SK-N-SH (cell line): Measurements from ENCODE around the gene WNT16. TPM values are rescaled to one million over a fixed set of nuclear protein-coding genes. Genes with fewer than 3 reads are reported as not detected.

Experiments
- CTCF ChIA-PET: fragments of 300-600, 350-600 bp; formaldehyde crosslinking; extraction: SDS; loops from one replicate; lab custom pipeline; 2021; lab: Yijun Ruan, JAX
- POLR2A ChIA-PET: fragments of 350-600 bp; sonication (Branson Sonifier 250); formaldehyde crosslinking; extraction: SDS; loops from one replicate; lab custom pipeline; 2020; ENCODE audit warnings: antibody characterized with exemption, inconsistent platforms; lab: Yijun Ruan, JAX
- DNase-seq: peaks from one replicate; pipeline ENCODE4 v3.0.0; 2012
- H2AFZ ChIP-seq: fragments of 200-600 bp; sonication (generic); 2 replicates; pipeline ENCODE4 v1.8.1; 2016; ENCODE audit warnings: antibody characterized with exemption, mild to moderate bottlenecking, low read depth
- H3F3A ChIP-seq: fragments of 200-600 bp; sonication (generic); replicated peaks from 2 replicates; pipeline ENCODE3; 2016; ENCODE audit warnings: antibody characterized with exemption, mild to moderate bottlenecking; ENCODE audit not compliant: insufficient read depth
- H3K27ac ChIP-seq, 2 experiments: fragments of 200-500 bp in 1 of 2; fragments of 200-600 bp in 1 of 2; sonication (Bioruptor generic) in 1 of 2; sonication (generic), shearing (Covaris generic) in 1 of 2; 2 replicates each; pipeline versions ENCODE4 v1.5.1 to v1.6.1; 2014 to 2016; ENCODE audit warnings: low read depth in 2 of 2, inconsistent platforms in 1 of 2, low read length in 1 of 2, mild to moderate bottlenecking in 1 of 2, mixed read lengths in 1 of 2
- H3K27me3 ChIP-seq: fragments of 200-600 bp; sonication (generic), shearing (Covaris generic); 2 replicates; pipeline ENCODE4 v1.6.1; 2016; ENCODE audit warnings: mixed run types; ENCODE audit not compliant: insufficient read depth
- H3K36me3 ChIP-seq, 2 experiments: fragments of 200-500 bp in 1 of 2; fragments of 200-600 bp in 1 of 2; sonication (Bioruptor generic) in 1 of 2; sonication (generic) in 1 of 2; replicated peaks in 1 of 2; 2 replicates each; pipeline versions ENCODE3 to v1.5.1; 2014 to 2016; ENCODE audit warnings: low read length in 1 of 2, mild to moderate bottlenecking in 1 of 2; ENCODE audit not compliant: insufficient read depth in 2 of 2, control insufficient read depth in 1 of 2
- H3K4me1 ChIP-seq, 2 experiments: fragments of 200-500 bp in 1 of 2; fragments of 200-600 bp in 1 of 2; sonication (Bioruptor generic) in 1 of 2; sonication (generic), shearing (Covaris generic) in 1 of 2; 2 replicates each; pipeline versions ENCODE4 v1.5.1 to v1.6.1; 2014 to 2016; ENCODE audit warnings: low read depth in 1 of 2, low read length in 1 of 2, mixed run types in 1 of 2; ENCODE audit not compliant: insufficient read depth in 2 of 2, control insufficient read depth in 1 of 2
- H3K4me2 ChIP-seq: fragments of 200-600 bp; sonication (generic), shearing (Covaris generic); 2 replicates; pipeline ENCODE4 v1.6.1; 2017; ENCODE audit warnings: mixed run types
- H3K4me3 ChIP-seq, 2 experiments: fragments of 200-500 bp in 1 of 2; fragments of 200-600 bp in 1 of 2; sonication (Bioruptor generic) in 1 of 2; sonication (generic), shearing (Covaris generic) in 1 of 2; 2 replicates each; pipeline versions ENCODE4 v1.5.1 to v1.8.1; 2014 to 2016; ENCODE audit warnings: low read depth in 2 of 2, inconsistent platforms in 1 of 2, low read length in 1 of 2, mild to moderate bottlenecking in 1 of 2, mixed read lengths in 1 of 2, moderate library complexity in 1 of 2
- H3K79me2 ChIP-seq: fragments of 200-600 bp; sonication (generic); 2 replicates; pipeline ENCODE4 v1.8.1; 2017; ENCODE audit warnings: mild to moderate bottlenecking; ENCODE audit not compliant: insufficient read depth
- H3K9ac ChIP-seq: fragments of 200-600 bp; sonication (generic); 2 replicates; pipeline ENCODE4 v1.6.1; 2017; ENCODE audit warnings: mixed run types
- H3K9me2 ChIP-seq: fragments of 200-600 bp; sonication (generic); 2 replicates; pipeline ENCODE4 v1.6.1; 2017; ENCODE audit warnings: mixed run types
- H3K9me3 ChIP-seq: fragments of 200-600 bp; sonication (generic); 2 replicates; pipeline ENCODE4 v1.6.1; 2017; ENCODE audit warnings: mixed run types, mild to moderate bottlenecking, moderate library complexity
- H4K20me1 ChIP-seq: fragments of 200-600 bp; sonication (generic); 2 replicates; pipeline ENCODE4 v1.6.1; 2017; ENCODE audit warnings: mild to moderate bottlenecking, mixed run types; ENCODE audit not compliant: insufficient read depth
- CHD2 ChIP-seq: fragments of 150-350 bp; IDR thresholded peaks from 2 replicates; pipeline ENCODE4 v1.6.1; 2018; ENCODE audit warnings: low read length; ENCODE audit not compliant: partially characterized antibody
- EP300 ChIP-seq, 2 experiments: IDR thresholded peaks; 2 replicates each; pipeline versions ENCODE4 v1.4.0 to v1.6.1; 2012; ENCODE audit warnings: borderline replicate concordance in 1 of 2, low read depth in 1 of 2, low read length in 1 of 2
- FOSL2 ChIP-seq: IDR thresholded peaks from 2 replicates; pipeline ENCODE4 v1.4.0; 2012; ENCODE audit warnings: low read depth, mild to moderate bottlenecking, moderate library complexity, borderline replicate concordance
- GATA2 ChIP-seq: sonication (generic); formaldehyde crosslinking; IDR thresholded peaks from 2 replicates; pipeline ENCODE4 v1.5.0; 2020; ENCODE audit warnings: mild to moderate bottlenecking, missing genetic modification reagents
- JUND ChIP-seq: IDR thresholded peaks from 2 replicates; pipeline ENCODE4 v1.4.0; 2012
- NRF1 ChIP-seq: IDR thresholded peaks from 2 replicates; pipeline ENCODE4 v1.6.1; 2012; ENCODE audit warnings: low read depth, mild to moderate bottlenecking, low read length
- POLR2AphosphoS5 ChIP-seq: IDR thresholded peaks from 2 replicates; pipeline ENCODE4 v1.6.1; 2012; ENCODE audit warnings: low read depth, low read length
- RCOR1 ChIP-seq: fragments of 150-350 bp; IDR thresholded peaks from 2 replicates; pipeline ENCODE4 v1.6.1; 2017; ENCODE audit warnings: antibody characterized with exemption, low read length
- RFX5 ChIP-seq: IDR thresholded peaks from 2 replicates; pipeline ENCODE4 v1.6.1; 2012; ENCODE audit warnings: mild to moderate bottlenecking, improper control_type of control experiment, low read length
- SIN3A ChIP-seq: IDR thresholded peaks from 2 replicates; pipeline ENCODE4 v1.6.1; 2012; ENCODE audit warnings: low read depth, mild to moderate bottlenecking, low read length, moderate library complexity, borderline replicate concordance
- SMC3 ChIP-seq: IDR thresholded peaks from 2 replicates; pipeline ENCODE4 v1.6.1; 2012; ENCODE audit warnings: low read depth, low read length, improper control_type of control experiment
- TAF1 ChIP-seq: IDR thresholded peaks from 2 replicates; pipeline ENCODE4 v1.6.1; 2012; ENCODE audit warnings: low read depth, mild to moderate bottlenecking, low read length, moderate library complexity, borderline replicate concordance
- TCF12 ChIP-seq: IDR thresholded peaks from 2 replicates; pipeline ENCODE4 v1.4.0; 2012
- YY1 ChIP-seq: IDR thresholded peaks from 2 replicates; pipeline ENCODE4 v1.4.0; 2012; ENCODE audit warnings: low read depth, mild to moderate bottlenecking
- WGBS: methylation state at CpG from one replicate; pipeline ENCODE4 v1.1.6; 2017; ENCODE audit warnings: low lambda C conversion rate; 5-methylcytosine and 5-hydroxymethylcytosine counted together
- polyA plus RNA-seq, 3 experiments: library from polyadenylated mRNA; depleted of rRNA; stranded (reverse); fragments of >200 nt; gene quantifications; 2 replicates each; pipeline ENCODE4 v1.2.3, GENCODE V29; 2012
- TF ChIP-seq, protein P1 (sequence below): fragments of 200-600 bp; sonication (generic); IDR thresholded peaks from 2 replicates; pipeline ENCODE4 v1.6.1; 2017; ENCODE audit warnings: antibody characterized with exemption, mild to moderate bottlenecking, moderate library complexity
- TF ChIP-seq, protein P2 (sequence below): IDR thresholded peaks from 2 replicates; pipeline ENCODE4 v1.4.0; 2012; ENCODE audit warnings: low read depth, borderline replicate concordance
- TF ChIP-seq, protein P3 (sequence below): IDR thresholded peaks from 2 replicates; pipeline ENCODE4 v1.6.1; 2012; ENCODE audit warnings: mild to moderate bottlenecking, low read depth, low read length, moderate library complexity
- TF ChIP-seq, protein P4 (sequence below): IDR thresholded peaks from 2 replicates; pipeline ENCODE4 v1.4.0; 2012; ENCODE audit warnings: low read depth

WNT16 gene
- polyA plus RNA-seq, 1 of the 3 experiments (the other 2 are of a cell fraction), result 0.05 TPM

DNA sequence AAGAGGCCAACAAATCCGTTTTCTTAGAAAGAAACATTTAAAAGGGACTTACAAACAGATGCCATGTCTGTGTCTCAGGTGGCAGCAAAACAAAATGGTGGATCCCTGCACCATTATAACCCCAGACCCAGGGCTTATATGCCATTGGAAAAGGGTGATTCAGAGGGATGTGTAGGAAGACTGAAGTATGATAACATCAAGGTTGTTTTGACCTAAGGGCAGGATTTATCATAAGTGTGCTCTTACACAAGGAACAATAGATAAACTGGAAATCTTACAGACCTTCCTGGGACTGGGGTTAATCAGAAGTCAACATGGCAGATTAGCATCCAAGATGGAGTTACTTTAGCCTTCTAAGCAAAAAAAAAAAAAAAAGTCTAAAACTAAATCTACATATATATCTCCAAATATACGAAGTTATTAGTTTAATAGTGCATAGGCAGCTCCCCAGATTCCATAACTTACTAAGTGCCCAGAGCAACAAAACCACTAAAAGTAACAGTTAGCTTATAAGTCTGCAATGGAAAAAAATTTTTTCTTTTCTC is 34.3 kb upstream of the WNT16 start (continued):
- TF ChIP-seq, protein P1, sequence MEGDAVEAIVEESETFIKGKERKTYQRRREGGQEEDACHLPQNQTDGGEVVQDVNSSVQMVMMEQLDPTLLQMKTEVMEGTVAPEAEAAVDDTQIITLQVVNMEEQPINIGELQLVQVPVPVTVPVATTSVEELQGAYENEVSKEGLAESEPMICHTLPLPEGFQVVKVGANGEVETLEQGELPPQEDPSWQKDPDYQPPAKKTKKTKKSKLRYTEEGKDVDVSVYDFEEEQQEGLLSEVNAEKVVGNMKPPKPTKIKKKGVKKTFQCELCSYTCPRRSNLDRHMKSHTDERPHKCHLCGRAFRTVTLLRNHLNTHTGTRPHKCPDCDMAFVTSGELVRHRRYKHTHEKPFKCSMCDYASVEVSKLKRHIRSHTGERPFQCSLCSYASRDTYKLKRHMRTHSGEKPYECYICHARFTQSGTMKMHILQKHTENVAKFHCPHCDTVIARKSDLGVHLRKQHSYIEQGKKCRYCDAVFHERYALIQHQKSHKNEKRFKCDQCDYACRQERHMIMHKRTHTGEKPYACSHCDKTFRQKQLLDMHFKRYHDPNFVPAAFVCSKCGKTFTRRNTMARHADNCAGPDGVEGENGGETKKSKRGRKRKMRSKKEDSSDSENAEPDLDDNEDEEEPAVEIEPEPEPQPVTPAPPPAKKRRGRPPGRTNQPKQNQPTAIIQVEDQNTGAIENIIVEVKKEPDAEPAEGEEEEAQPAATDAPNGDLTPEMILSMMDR, result no peak
- no peak for TF ChIP-seq GATA2
- TF ChIP-seq, protein P2, sequence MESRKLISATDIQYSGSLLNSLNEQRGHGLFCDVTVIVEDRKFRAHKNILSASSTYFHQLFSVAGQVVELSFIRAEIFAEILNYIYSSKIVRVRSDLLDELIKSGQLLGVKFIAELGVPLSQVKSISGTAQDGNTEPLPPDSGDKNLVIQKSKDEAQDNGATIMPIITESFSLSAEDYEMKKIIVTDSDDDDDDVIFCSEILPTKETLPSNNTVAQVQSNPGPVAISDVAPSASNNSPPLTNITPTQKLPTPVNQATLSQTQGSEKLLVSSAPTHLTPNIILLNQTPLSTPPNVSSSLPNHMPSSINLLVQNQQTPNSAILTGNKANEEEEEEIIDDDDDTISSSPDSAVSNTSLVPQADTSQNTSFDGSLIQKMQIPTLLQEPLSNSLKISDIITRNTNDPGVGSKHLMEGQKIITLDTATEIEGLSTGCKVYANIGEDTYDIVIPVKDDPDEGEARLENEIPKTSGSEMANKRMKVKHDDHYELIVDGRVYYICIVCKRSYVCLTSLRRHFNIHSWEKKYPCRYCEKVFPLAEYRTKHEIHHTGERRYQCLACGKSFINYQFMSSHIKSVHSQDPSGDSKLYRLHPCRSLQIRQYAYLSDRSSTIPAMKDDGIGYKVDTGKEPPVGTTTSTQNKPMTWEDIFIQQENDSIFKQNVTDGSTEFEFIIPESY, result no peak
- TF ChIP-seq, protein P3, sequence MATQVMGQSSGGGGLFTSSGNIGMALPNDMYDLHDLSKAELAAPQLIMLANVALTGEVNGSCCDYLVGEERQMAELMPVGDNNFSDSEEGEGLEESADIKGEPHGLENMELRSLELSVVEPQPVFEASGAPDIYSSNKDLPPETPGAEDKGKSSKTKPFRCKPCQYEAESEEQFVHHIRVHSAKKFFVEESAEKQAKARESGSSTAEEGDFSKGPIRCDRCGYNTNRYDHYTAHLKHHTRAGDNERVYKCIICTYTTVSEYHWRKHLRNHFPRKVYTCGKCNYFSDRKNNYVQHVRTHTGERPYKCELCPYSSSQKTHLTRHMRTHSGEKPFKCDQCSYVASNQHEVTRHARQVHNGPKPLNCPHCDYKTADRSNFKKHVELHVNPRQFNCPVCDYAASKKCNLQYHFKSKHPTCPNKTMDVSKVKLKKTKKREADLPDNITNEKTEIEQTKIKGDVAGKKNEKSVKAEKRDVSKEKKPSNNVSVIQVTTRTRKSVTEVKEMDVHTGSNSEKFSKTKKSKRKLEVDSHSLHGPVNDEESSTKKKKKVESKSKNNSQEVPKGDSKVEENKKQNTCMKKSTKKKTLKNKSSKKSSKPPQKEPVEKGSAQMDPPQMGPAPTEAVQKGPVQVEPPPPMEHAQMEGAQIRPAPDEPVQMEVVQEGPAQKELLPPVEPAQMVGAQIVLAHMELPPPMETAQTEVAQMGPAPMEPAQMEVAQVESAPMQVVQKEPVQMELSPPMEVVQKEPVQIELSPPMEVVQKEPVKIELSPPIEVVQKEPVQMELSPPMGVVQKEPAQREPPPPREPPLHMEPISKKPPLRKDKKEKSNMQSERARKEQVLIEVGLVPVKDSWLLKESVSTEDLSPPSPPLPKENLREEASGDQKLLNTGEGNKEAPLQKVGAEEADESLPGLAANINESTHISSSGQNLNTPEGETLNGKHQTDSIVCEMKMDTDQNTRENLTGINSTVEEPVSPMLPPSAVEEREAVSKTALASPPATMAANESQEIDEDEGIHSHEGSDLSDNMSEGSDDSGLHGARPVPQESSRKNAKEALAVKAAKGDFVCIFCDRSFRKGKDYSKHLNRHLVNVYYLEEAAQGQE, result no peak
- TF ChIP-seq, protein P4, sequence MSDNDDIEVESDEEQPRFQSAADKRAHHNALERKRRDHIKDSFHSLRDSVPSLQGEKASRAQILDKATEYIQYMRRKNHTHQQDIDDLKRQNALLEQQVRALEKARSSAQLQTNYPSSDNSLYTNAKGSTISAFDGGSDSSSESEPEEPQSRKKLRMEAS, result no peak

DNA sequence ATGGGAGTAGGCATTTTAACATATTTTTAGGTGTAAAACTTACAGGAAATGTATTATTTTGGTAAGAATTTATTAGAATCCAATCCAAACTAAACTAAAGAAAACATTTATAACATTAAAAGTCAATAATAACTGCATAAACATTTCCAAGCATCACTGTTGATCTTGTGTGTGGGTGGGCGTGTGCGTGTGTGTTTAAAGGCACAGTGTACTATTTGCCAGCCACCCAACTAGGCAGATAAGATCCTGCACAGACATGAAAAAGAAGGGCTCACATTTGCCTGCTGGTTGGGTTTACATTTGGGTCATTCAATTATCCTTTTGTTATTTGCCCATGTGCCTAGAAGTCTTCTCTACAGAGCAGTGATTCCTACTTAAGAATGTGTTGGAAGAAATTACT is 31.0 kb upstream of the WNT16 start:
- Histone ChIP-seq H3F3A (no peaks in the 10 kb centered on the region), H4K20me1 (no peaks in the 10 kb centered on the region), H3K27ac (peak overlapping the region in 1 of 2 experiments; percentile 81; a peak in 2 of 4 replicates), H3K36me3 (no peaks in the 10 kb centered on the region), H3K4me2 (no peak overlapping the region), H3K9ac (no peak overlapping the region), H2AFZ (peak overlapping the region; percentile 18; the same call in 1 of the 2 replicates), H3K27me3 (no peaks in the 10 kb centered on the region), H3K4me1 (peaks cover 0 to 33% of the 10 kb centered on the region in 2 experiments; a peak in 2 of 4 replicates), H3K9me2 (no peaks in the 10 kb centered on the region), H3K79me2 (no peaks in the 10 kb centered on the region), H3K4me3 (no peak overlapping the region), H3K9me3 (no peaks in the 10 kb centered on the region)
- DNase-seq, result peak; percentile 30
- 69% methylated on average over 2 of the region's 2 CpGs for WGBS
- CTCF ChIA-PET, result interaction anchor here (1.0 kb wide), 1 partner anchor 32 kb away, joined by 3 read pairs; no protein-coding TSS in a partner anchor
- TF ChIP-seq EP300 (IDR thresholded peaks at IDR 0.05; ENCODE audit: borderline replicate concordance in 1 of 2, low read depth in 1 of 2, low read length in 1 of 2) (peak in 1 of 2 experiments; percentile 28; a peak in 1 of 4 replicates), GATA2 (peak; percentile 68), FOSL2 (no peak), SIN3A (no peak), YY1 (no peak), RFX5 (no peak), POLR2AphosphoS5 (no peak), JUND (no peak), SMC3 (no peak), RCOR1 (0 out of 2 replicates have a peak, but pooled peaks have one; percentile 19), CHD2 (peak; percentile 17), TCF12 (no peak), NRF1 (no peak), TAF1 (no peak)
- TF ChIP-seq, protein P4, result no peak
- POLR2A ChIA-PET, result no interaction called here
